H9 (cell line): ENCODE data around the gene C5orf22. TPM values are rescaled to one million over a fixed set of nuclear protein-coding genes. Genes with fewer than 3 reads are reported as not detected.

ENCODE experiments used
- DNase-seq: peaks from one replicate; pipeline ENCODE4 v3.0.0-alpha.2; 2017
- H2AFZ ChIP-seq: one replicate; pipeline ENCODE4 v1.6.1; 2013; ENCODE audit warnings: mild to moderate bottlenecking, low read length, control low read depth, moderate library complexity
- H2AK5ac ChIP-seq: 2 replicates; pipeline ENCODE4 v1.6.1; 2013; ENCODE audit warnings: low read length, control low read depth, mixed read lengths; ENCODE audit not compliant: insufficient read length
- H2BK120ac ChIP-seq: one replicate; pipeline ENCODE4 v1.6.1; 2013; ENCODE audit warnings: low read depth, mild to moderate bottlenecking, low read length, control low read depth, inconsistent platforms; ENCODE audit not compliant: poor library complexity, severe bottlenecking
- H2BK12ac ChIP-seq: 2 replicates; pipeline ENCODE4 v1.6.1; 2013; ENCODE audit warnings: low read length, control low read depth, mixed read lengths, low read depth; ENCODE audit not compliant: insufficient read length
- H2BK15ac ChIP-seq: 2 replicates; pipeline ENCODE4 v1.6.1; 2013; ENCODE audit warnings: low read depth, low read length, control low read depth
- H2BK20ac ChIP-seq: one replicate; pipeline ENCODE4 v1.6.1; 2013; ENCODE audit warnings: low read depth, mild to moderate bottlenecking, low read length, control low read depth, inconsistent platforms; ENCODE audit not compliant: poor library complexity, severe bottlenecking
- H2BK5ac ChIP-seq: 2 replicates; pipeline ENCODE4 v1.6.1; 2013; ENCODE audit warnings: low read length, control low read depth, mixed read lengths; ENCODE audit not compliant: insufficient read length
- H3K14ac ChIP-seq: 2 replicates; pipeline ENCODE4 v1.6.1; 2013; ENCODE audit warnings: low read length, control low read depth; ENCODE audit not compliant: insufficient read depth
- H3K18ac ChIP-seq: 2 replicates; pipeline ENCODE4 v1.6.1; 2013; ENCODE audit warnings: low read depth, mild to moderate bottlenecking, mixed read lengths, low read length, control low read depth; ENCODE audit not compliant: insufficient read length
- H3K23ac ChIP-seq: 2 replicates; pipeline ENCODE4 v1.6.1; 2013; ENCODE audit warnings: low read length, control low read depth, mixed read lengths, low read depth; ENCODE audit not compliant: insufficient read length
- H3K23me2 ChIP-seq: 2 replicates; pipeline ENCODE4 v1.6.1; 2013; ENCODE audit warnings: low read depth, mild to moderate bottlenecking, mixed read lengths, low read length, control low read depth; ENCODE audit not compliant: insufficient read length, poor library complexity, severe bottlenecking
- H3K27ac ChIP-seq: 2 replicates; pipeline ENCODE4 v1.5.1; 2013; ENCODE audit warnings: low read length, control low read depth, mixed read lengths, low read depth; ENCODE audit not compliant: insufficient read length
- H3K27me3 ChIP-seq: 2 replicates; pipeline ENCODE4 v1.6.1; 2013; ENCODE audit warnings: low read length, control low read depth, inconsistent platforms; ENCODE audit not compliant: insufficient read depth
- H3K4ac ChIP-seq: 2 replicates; pipeline ENCODE4 v1.6.1; 2013; ENCODE audit warnings: low read depth, mild to moderate bottlenecking, control low read depth, inconsistent platforms, low read length, moderate library complexity
- H3K4me1 ChIP-seq: 2 replicates; pipeline ENCODE4 v1.6.1; 2013; ENCODE audit warnings: low read length, control low read depth, inconsistent platforms; ENCODE audit not compliant: insufficient read depth
- H3K4me2 ChIP-seq: 2 replicates; pipeline ENCODE4 v1.6.1; 2013; ENCODE audit warnings: low read length, control low read depth, mixed read lengths; ENCODE audit not compliant: insufficient read length, insufficient read depth
- H3K56ac ChIP-seq: 2 replicates; pipeline ENCODE4 v1.6.1; 2013; ENCODE audit warnings: low read depth, mild to moderate bottlenecking, mixed read lengths, low read length, control low read depth; ENCODE audit not compliant: insufficient read length
- H3K79me1 ChIP-seq: 2 replicates; pipeline ENCODE4 v1.6.1; 2013; ENCODE audit warnings: low read depth, mild to moderate bottlenecking, moderate library complexity, low read length, control low read depth, inconsistent platforms; ENCODE audit not compliant: insufficient read depth, poor library complexity, severe bottlenecking
- H3K79me2 ChIP-seq: 2 replicates; pipeline ENCODE4 v1.6.1; 2013; ENCODE audit warnings: low read length, control low read depth, inconsistent platforms; ENCODE audit not compliant: insufficient read depth
- H3K9ac ChIP-seq: 2 replicates; pipeline ENCODE4 v1.6.1; 2013; ENCODE audit warnings: low read length, control low read depth, mixed read lengths; ENCODE audit not compliant: insufficient read length; ENCODE audit errors: extremely low read depth
- H3K9me3 ChIP-seq: one replicate; pipeline ENCODE4 v1.6.1; 2013; ENCODE audit warnings: low read depth, low read length, inconsistent platforms; ENCODE audit not compliant: control insufficient read depth
- H3T11ph ChIP-seq: one replicate; pipeline ENCODE4 v1.6.1; 2013; ENCODE audit warnings: mild to moderate bottlenecking, low read length, control low read depth, inconsistent platforms
- H4K20me1 ChIP-seq: one replicate; pipeline ENCODE4 v1.6.1; 2013; ENCODE audit not compliant: control insufficient read depth, insufficient read length, insufficient read depth
- H4K5ac ChIP-seq: 2 replicates; pipeline ENCODE4 v1.6.1; 2013; ENCODE audit warnings: low read depth, mild to moderate bottlenecking, mixed read lengths, low read length, control low read depth; ENCODE audit not compliant: insufficient read length
- H4K8ac ChIP-seq: replicated peaks from 2 replicates; pipeline ENCODE4 v1.6.1; 2013; ENCODE audit warnings: low read length, control low read depth, mixed read lengths, low read depth; ENCODE audit not compliant: insufficient read length
- H4K91ac ChIP-seq: 2 replicates; pipeline ENCODE4 v1.6.1; 2013; ENCODE audit warnings: low read depth, mild to moderate bottlenecking, moderate library complexity, mixed read lengths, low read length, control low read depth; ENCODE audit not compliant: insufficient read length
- H3K27ac Mint-ChIP-seq, 3 experiments: 2 replicates in 2 of 3; 3 replicates in 1 of 3; pipeline ENCODE4 v1.8.0; 2020 to 2021; ENCODE audit warnings: mixed read lengths in 3 of 3, mild to moderate bottlenecking in 1 of 3, moderate library complexity in 1 of 3
- H3K27me3 Mint-ChIP-seq: 2 replicates; pipeline ENCODE4 v1.8.0; 2021; ENCODE audit warnings: low read depth, mild to moderate bottlenecking, moderate library complexity, mixed read lengths
- H3K36me3 Mint-ChIP-seq, 3 experiments: 2 replicates in 2 of 3; 3 replicates in 1 of 3; pipeline ENCODE4 v1.8.0; 2020 to 2021; ENCODE audit warnings: low read depth in 3 of 3, mixed read lengths in 3 of 3; ENCODE audit not compliant: insufficient read depth in 1 of 3
- H3K4me1 Mint-ChIP-seq, 2 experiments: 2 replicates each; pipeline ENCODE4 v1.8.0; 2020; ENCODE audit warnings: mixed read lengths in 2 of 2
- H3K4me3 Mint-ChIP-seq, 2 experiments: 2 replicates in 1 of 2; 3 replicates in 1 of 2; pipeline ENCODE4 v1.8.0; 2020 to 2021; ENCODE audit warnings: mild to moderate bottlenecking in 2 of 2, mixed read lengths in 2 of 2, moderate library complexity in 1 of 2
- H3K9me3 Mint-ChIP-seq, 2 experiments: 2 replicates in 1 of 2; 3 replicates in 1 of 2; pipeline ENCODE4 v1.8.0; 2020; ENCODE audit warnings: mild to moderate bottlenecking in 2 of 2, mixed read lengths in 2 of 2, moderate library complexity in 1 of 2
- WGBS: extraction: QIAGEN DNeasy Blood & Tissue Kit; methylation state at CpG from one replicate; pipeline ENCODE4 v1.1.7; 2013; ENCODE audit warnings: missing lambda C conversion rate, low lambda C conversion rate, mixed read lengths; ENCODE audit not compliant: insufficient read length; ENCODE audit errors: extremely low coverage; 5-methylcytosine and 5-hydroxymethylcytosine counted together
- total RNA-seq: library from RNA; stranded (reverse); gene quantifications from 2 replicates; pipeline ENCODE4 v1.2.1, GENCODE V29; 2021
- TF ChIP-seq, protein P1 (sequence below): fragments of 200-600 bp; sonication (generic); conservative IDR thresholded peaks from 3 replicates; pipeline ENCODE4 v1.8.0; 2021; ENCODE audit warnings: antibody characterized with exemption, mild to moderate bottlenecking

C5orf22 gene
- total RNA-seq, 1 experiment from 2014 or later = 34.0 TPM

DNA sequence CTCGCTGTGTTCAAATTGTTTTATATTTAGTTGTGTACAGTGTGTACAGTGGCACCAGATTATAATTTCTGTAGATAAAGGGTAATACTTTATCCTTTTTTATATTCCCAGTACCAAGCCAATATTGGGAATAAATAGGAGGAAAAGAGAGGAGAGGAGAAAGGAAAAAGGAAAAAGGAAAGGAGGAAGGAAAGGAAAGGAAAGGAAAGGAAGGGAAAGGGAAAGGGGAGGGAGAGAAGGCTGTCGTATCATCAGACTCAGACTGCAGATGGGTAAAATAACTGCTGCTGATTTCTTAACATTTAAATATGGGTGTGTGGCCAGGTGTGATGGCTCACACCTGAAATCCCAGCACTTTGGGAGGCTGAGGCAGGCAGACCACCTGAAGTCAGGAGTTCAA is 51.0 kb downstream of the C5orf22 start:
- H3K4me1 ChIP-seq = no peaks in the 10 kb centered on the region
- H4K5ac ChIP-seq = no peak overlapping the region
- no peak overlapping the region for H2BK12ac ChIP-seq
- no peaks in the 10 kb centered on the region for H3K9me3 ChIP-seq
- H4K8ac ChIP-seq = no peak overlapping the region
- Mint-ChIP-seq H3K27ac (no peak overlapping the region), H3K4me3 (no peak overlapping the region), H3K4me1 (peaks cover 10 to 12% of the 10 kb centered on the region in 2 experiments), H3K36me3 (peaks cover 0 to 15% (median 2%) of the 10 kb centered on the region in 3 experiments; a peak in 4 of 7 replicates), H3K9me3 (peaks cover 12 to 15% of the 10 kb centered on the region in 2 experiments), H3K27me3 (no peaks in the 10 kb centered on the region; the same call in 1 of the 2 replicates)
- no peaks in the 10 kb centered on the region for H3K79me1 ChIP-seq
- H3K9ac ChIP-seq = no peak overlapping the region
- H3K14ac ChIP-seq = no peak overlapping the region
- no peaks in the 10 kb centered on the region for H4K20me1 ChIP-seq
- no peak overlapping the region for H3T11ph ChIP-seq
- no peaks in the 10 kb centered on the region for H3K79me2 ChIP-seq
- no peak overlapping the region for H2AK5ac ChIP-seq
- H3K23me2 ChIP-seq = no peaks in the 10 kb centered on the region
- TF ChIP-seq, protein P1, sequence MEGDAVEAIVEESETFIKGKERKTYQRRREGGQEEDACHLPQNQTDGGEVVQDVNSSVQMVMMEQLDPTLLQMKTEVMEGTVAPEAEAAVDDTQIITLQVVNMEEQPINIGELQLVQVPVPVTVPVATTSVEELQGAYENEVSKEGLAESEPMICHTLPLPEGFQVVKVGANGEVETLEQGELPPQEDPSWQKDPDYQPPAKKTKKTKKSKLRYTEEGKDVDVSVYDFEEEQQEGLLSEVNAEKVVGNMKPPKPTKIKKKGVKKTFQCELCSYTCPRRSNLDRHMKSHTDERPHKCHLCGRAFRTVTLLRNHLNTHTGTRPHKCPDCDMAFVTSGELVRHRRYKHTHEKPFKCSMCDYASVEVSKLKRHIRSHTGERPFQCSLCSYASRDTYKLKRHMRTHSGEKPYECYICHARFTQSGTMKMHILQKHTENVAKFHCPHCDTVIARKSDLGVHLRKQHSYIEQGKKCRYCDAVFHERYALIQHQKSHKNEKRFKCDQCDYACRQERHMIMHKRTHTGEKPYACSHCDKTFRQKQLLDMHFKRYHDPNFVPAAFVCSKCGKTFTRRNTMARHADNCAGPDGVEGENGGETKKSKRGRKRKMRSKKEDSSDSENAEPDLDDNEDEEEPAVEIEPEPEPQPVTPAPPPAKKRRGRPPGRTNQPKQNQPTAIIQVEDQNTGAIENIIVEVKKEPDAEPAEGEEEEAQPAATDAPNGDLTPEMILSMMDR = no peak
- no peak overlapping the region for H2BK15ac ChIP-seq
- H3K27me3 ChIP-seq = no peaks in the 10 kb centered on the region
- no peak overlapping the region for H3K4me2 ChIP-seq
- no peak overlapping the region for H2BK5ac ChIP-seq
- no peak overlapping the region for H2BK120ac ChIP-seq
- H3K23ac ChIP-seq = no peak overlapping the region
- no CpG with 5 or more reads among the region's 2 CpGs for WGBS
- no peak overlapping the region for H2AFZ ChIP-seq
- no peak overlapping the region for H3K56ac ChIP-seq
- no peak overlapping the region for H3K18ac ChIP-seq
- no peak overlapping the region for H3K27ac ChIP-seq
- H3K4ac ChIP-seq = no peak overlapping the region
- DNase-seq = no peak
- H4K91ac ChIP-seq = no peak overlapping the region
- no peak overlapping the region for H2BK20ac ChIP-seq
